NCI-H524 (cell line): Measurements from ENCODE around the gene ZC4H2.
"Not testable (repeated sequence)": the region's sequence is repeated elsewhere in the genome, so short reads cannot be mapped to it uniquely, and the experiment has no call there.

Experiments used
- DNase-seq, 2 experiments: peaks; one replicate each; lab custom pipeline; 2025; lab: John Stamatoyannopoulos, UW

The ZC4H2 gene, protein sequence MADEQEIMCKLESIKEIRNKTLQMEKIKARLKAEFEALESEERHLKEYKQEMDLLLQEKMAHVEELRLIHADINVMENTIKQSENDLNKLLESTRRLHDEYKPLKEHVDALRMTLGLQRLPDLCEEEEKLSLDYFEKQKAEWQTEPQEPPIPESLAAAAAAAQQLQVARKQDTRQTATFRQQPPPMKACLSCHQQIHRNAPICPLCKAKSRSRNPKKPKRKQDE

DNA sequence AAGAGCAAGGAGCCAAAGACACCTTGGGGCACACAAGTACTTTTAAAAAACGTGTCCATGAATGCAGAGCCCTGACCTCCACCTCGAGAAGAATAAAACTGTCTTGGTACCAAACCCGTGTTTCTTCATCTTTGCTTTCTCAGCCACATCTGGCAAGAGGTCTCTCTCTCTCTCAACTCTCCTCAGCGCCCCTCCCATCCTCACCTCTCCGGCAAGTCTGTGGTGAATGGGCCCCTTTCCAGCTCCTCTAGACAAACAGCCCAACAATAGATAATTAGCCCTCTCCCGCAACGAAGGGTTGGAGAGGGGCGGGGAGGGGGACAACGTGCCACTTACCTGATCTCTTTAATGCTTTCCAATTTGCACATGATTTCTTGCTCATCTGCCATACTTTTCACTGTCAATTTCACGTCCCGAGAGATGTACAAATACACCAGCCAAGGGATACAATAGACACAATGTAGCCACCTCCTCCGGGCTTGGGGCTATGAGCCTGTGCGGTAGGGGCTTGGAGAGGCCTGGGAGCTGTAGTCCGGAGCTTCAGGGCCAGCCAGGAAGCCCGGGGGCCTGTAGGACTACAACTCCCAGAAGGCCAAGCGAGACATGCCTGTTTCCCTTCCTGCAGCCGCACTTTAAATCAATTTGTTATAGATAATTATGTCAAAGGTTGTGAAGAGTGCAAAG, at the start of gene ZC4H2:
Gene ZC4H2, minus strand, starts transcription at position 462 of the 684 bp plus-strand sequence. Its CDS starts 73 bp downstream, at position 389.
- peak; percentile 76 to 91 for DNase-seq

DNA sequence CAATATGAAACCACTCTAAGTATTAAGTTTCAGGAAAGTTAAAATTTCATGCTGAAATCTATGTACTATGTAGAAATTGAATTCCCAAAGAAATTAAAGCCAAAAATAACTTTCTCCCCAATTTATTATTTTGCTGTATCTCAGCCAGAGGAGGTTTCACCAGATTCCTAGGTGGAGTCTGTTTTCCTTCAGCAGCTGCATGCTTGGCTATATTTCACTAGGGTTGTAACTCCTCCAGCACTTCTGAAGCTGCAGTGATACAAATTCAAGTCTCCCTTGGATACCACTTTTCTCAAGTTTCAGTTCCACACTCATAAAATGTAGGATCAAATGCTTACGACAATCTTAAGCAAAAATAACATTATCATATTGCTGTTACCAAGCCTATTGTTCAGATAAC, 41.2 kb upstream of the ZC4H2 start:
- no peak for DNase-seq

DNA sequence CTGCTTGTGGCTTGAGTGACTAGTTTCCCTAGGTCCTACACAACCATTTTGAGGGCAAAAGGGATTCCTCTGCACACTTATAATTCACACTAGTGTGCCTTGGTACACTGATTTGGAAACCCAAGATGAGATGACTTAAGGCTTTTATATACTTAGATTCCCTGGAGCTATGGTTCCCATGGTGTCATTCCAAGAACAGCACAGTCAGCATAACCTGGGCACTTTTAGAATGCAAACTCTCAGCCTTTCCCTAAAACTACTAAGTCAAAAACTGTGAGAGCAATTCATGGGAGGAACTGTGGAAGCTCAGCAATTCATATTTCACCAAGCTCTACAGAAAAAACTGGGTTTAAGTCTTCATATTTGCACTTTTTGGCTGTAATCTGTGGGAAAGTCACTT, 38.0 kb upstream of the ZC4H2 start:
- no peak for DNase-seq

DNA sequence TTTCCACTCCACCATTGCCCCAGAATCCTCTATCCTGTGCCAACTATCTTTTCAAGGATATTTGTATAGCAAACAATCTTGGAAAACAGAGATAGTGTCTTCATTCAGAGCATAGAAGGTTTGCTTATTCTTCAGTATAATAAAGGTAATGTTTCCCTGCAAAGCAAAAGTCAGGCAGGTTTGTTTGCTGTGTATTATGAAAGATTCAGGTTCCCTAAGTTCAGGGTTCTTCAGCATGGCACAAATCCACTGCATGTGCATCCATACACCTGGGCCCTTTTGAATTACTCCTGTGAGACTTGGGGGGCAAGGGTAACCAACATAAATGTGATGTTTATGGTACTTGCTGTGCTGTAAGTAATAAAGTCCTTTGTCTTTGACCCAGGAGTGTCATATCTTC, 33.2 kb upstream of the ZC4H2 start:
- no peak for DNase-seq

DNA sequence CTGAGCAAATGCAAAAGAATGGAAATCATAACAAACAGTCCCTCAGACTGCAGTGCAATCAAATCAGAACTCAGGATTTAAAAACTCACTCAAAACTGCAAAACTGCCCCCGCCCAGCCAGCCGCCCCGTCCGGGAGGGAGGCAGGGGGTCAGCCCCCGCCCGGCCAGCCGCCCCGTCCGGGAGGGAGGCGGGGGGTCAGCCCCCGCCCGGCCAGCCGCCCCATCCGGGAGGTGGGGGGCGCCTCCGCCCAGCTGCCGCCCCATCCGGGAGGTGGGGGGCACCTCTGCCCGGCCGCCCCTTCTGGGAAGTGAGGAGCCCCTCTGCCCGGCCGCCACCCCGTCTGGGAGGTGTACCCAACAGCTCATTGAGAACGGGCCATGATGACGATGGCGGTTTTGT, 26.0 kb upstream of the ZC4H2 start:
- DNase-seq = not testable (repeated sequence)

DNA sequence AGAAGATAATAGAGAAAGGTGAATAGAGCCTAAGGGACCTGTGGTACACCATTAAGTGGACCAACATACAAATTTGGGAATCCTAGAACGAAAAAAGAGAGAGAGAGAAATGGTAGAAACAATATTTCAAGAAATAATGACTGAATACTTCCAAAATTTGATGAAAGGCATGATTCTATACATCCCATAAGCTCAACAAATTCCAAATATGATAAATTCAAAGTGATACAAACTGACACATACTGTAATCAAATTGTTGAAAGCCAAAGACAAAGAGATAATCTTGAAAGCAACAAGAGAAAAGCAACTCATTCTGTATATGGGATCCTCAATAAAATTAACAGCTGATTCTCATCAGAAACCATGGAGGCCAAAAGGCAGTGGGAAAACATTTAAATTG, 20.6 kb upstream of the ZC4H2 start:
- DNase-seq = no peak

DNA sequence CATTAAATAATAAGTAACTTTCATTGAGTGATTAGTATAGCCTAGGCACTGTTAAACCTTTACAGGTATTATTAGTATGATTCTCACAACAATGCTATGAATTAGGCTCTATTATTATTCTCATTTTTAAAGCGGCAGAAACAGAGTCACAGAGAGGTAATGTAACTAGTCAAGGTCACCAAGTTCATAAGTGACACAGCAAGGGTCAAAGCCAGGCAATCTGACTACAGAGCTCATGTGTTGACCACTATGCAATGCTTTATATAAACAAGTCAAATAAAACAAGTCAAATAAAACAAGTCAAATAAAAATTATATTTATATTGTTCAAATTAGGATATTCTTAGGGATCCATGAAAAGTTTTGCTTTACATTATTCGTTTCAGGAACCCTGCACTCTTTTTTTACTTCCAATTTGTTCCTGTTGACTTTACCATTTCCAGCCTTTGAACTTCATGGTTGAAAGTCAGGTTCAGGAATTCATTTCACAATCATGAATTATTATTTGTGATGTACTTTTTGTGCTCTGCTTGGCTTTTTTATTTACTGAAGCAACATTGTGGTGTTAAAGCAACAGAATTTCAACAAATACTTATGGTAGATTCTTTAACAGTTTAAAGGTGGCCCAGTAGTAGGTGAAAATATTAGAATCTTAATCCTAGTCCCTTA, 18.0 kb upstream of the ZC4H2 start:
- DNase-seq = no peak

DNA sequence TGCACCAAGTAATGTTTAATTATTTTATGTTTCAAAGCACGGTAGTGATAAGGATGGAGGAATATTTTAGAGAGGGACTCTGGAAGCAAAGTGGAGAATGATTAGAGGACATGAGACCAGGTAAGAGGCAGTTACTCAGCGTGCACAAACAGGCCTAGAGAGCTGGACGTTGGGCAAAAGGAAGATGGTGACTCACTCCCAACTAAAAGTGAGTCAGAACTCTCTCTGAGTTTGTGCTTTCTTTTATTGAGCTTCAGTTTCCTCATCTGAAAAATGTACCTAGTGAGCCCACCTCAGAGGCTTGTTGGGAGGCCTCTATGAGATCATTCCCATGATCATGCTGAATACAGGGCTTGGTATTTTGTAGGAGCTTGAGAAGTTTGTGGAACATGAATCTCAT, 1.6 kb upstream of the ZC4H2 start:
- DNase-seq = no peak

DNA sequence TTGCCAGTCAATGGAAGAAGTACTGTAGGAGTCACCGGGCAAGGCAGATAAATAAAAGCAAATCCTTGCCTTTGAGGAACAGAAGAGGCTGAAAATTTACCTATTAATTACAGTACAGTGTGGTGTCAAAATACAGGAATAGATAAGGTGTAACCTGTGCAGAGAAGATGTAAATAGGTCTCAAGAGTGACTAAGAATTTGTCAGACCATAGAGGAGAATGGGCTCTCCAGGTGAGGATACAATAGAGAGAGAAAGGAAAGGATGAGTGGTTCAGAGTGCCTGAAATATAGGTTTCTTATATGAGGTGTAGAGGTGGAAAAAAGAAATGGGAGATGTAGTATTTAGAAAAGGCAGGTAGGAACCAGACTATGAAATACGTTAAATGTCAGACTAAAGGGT, 801 bp upstream of the ZC4H2 start:
- DNase-seq = no peak

DNA sequence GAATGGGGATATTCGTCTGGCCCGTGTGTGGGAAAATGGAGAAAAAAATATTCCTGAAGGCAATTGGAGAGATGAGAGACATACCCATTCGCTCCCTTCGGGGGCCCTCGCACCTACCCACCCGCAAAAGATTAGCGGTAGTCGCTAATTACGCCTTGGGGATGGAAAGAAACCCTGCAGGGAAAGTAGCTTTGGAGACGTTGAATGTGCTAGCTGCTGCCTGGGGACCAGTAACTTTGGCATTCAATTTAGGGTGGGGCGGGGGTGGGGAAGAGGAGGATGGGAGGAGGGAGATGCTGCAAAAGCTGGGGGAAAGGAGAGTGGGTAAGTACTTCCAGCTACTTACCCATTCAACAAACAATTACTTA, 407 bp upstream of the ZC4H2 start:
- DNase-seq = peak in 1 of 2 experiments; percentile 71

DNA sequence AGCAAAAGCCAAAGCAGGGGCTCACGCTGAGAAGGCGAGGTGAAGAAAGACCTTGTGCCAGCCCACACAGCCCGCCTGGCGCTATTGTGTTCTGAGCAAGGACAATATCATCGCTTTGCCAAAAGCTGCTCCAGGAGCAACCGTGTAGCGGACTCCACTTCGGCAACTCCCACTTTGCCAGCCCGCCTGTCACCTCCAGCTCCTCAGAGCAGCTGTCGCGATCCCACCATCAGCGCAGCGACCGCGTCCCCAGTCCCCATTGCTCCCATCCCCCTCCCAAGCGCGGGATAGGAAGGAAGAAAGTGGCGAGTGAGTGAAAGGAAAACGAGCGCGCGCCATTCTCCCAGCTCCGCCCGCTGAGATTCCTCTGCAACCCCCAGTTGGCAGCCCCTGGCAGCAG, 759 bp downstream of the ZC4H2 start:
- peak; percentile 55 to 79 for DNase-seq

DNA sequence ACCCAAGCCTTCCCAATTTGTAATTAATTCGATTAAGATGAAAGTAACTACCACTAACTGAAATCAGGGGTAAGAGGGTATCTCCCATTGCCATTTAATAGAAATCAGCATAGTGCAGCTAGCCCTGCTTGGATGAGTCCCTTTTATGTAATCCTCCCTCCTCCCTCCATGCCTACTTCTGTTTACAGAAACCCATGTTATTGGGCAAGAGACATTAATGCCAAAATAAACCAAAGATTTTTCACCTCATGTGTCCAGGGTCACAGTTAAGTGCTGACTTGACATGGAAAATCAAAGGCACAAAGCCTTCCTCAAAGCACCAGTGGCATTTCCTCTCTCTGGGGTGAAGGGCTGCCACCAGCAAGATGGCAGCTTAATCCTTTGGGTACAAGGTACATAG, 50.8 kb downstream of the ZC4H2 start:
- no peak for DNase-seq

DNA sequence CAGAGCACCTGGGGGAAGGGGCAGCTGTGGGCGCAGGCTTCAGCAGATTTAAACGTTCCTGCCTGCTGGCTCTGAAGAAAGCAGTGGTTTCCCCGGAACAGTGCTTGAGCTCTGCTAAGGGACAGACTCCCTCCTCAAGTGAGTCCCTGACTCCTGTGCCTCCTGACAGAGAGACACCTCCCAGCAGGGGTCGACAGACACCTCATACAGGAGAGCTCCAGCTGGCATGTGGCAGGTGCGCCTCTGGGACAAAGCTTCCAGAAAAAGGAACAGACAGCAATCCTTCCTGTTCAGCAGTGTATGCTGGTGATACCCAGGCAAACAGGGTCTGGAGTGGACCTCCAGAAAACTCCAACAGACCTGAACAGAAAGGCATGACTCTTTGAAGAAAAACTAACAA, 68.1 kb downstream of the ZC4H2 start:
- peak in 1 of 2 experiments; percentile 27 for DNase-seq

DNA sequence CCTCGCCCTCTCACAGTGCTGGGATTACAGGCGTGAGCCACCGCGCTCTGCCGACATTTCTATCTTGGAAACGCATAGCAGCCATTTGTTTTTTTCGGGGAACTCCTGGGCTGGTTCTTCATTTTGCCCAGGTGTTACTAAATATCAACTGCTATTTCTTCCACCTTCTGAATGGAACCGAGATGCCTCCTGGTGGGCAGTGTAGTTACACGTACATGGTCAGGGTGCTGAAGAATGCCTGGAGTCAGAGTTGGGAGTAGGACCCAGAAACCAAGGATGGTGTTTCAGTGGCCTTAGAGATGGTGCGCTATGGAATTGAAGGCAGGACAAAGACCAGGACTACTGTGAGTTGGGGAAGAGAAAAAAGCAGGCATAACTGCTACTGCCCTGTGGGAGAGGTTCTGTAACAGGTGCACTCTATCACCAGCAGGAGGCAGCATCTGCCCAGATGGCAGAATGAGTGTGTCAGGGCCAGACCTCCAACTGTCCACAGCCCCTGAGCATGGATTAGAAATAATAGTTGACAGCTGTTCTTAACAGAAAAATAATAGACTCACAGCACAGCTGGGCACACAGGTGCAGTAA, 81.7 kb downstream of the ZC4H2 start:
- DNase-seq = peak; percentile 69 to 77

DNA sequence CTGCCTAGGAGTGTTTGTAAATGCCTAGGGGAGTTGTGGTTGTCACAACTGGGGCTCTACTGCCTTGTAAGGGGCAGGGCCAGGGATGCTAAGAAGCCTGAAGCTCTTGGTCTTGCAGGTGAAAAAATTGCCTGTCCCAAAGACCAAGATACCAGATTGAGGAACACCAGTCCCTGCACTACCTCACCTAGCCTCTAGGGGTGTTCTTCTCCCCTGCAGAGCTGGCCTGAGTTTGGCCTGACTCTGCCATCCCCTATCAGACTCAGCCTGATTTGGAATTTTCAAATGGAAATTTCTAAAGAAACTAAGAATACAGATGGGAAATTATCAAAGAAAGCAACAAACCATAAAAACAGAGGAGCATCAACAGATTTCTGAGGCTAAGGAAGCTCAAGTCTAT, 90.4 kb downstream of the ZC4H2 start:
- DNase-seq = peak in 1 of 2 experiments; percentile 9

DNA sequence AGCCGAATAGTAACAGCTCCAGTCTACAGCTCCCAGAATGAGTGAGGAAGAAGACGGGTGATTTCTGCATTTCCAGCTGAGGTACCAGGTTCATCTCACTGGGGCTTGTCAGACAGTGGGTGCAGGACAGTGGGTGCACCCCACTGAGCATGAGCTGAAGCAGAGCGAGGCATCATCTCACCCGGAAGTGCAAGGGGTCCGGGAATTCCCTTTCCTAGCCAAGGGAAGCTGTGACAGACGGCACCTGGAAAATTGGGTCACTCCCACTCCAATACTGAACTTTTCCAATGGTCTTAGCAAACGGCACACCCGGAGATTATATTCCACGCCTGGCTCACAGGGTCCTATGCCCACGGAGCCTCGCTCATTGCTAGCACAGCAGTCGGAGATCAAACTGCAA, 97.5 kb downstream of the ZC4H2 start:
- not testable (repeated sequence) for DNase-seq

DNA sequence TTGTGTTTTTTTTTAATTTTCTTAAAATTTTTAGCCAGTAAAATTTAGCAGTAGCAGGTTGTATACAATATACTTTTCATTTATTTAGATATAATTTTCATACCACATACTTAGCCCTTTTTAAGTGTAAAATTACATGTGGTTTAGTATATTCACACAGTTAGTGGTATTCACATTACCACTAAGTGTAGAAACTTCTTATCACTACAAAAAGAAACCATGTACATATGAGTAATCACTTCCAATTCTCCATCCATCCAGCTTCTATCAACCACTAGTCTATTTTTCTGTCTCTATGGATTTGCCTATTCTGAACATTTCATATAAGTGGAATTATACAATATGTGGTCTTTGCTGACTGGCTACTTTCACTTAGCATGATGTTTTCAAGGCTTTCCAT, 109.0 kb downstream of the ZC4H2 start:
- DNase-seq = no peak
